Sigmoid colon (tissue), 7 donors: Measurements from ENCODE around the gene PRR19. TPM values are rescaled to one million over a fixed set of nuclear protein-coding genes. Genes with fewer than 3 reads are reported as not detected.

Experiments
- DNase-seq: peaks from one replicate; pipeline ENCODE4 v3.0.0-alpha.2; 2019
- H3K27ac ChIP-seq, 4 donors: fragments of 200-600 bp; sonication (generic); one replicate each; pipeline ENCODE4 v1.5.1; 2016 to 2019; ENCODE audit warnings: mild to moderate bottlenecking in 1 of 4
- H3K27me3 ChIP-seq, 3 donors: fragments of 200-600 bp; sonication (generic); one replicate each; pipeline ENCODE4 v1.5.1; 2019; ENCODE audit warnings: mild to moderate bottlenecking in 1 of 3
- H3K36me3 ChIP-seq, 4 donors: fragments of 200-600 bp; sonication (generic); one replicate each; pipeline ENCODE4 v1.5.1; 2016 to 2019
- H3K4me1 ChIP-seq, 4 donors: fragments of 200-600 bp; sonication (generic); one replicate each; pipeline ENCODE4 v1.5.1; 2017 to 2019
- H3K4me3 ChIP-seq, 4 donors: fragments of 200-600 bp; sonication (generic); one replicate each; pipeline ENCODE4 v1.5.1; 2017 to 2019; ENCODE audit warnings: mild to moderate bottlenecking in 2 of 4, moderate library complexity in 1 of 4
- H3K9me3 ChIP-seq, 4 donors: fragments of 200-600 bp in 3 of 4; sonication (generic) in 3 of 4; one replicate each; pipeline versions ENCODE4 v1.5.1 to v1.6.1; 2013 to 2019
- CTCF ChIP-seq, 4 experiments: fragments of 450-650 bp in 3 of 4; fragments of 200-600 bp in 1 of 4; IDR thresholded peaks; one replicate each; pipeline ENCODE4 v1.5.1; 2016 to 2019; ENCODE audit warnings: antibody characterized with exemption in 4 of 4, mild to moderate bottlenecking in 3 of 4, moderate library complexity in 2 of 4
- EP300 ChIP-seq, 4 donors: sonication (generic); formaldehyde crosslinking; IDR thresholded peaks; one replicate each; pipeline ENCODE4 v1.6.1; 2017; ENCODE audit warnings: antibody characterized with exemption in 4 of 4
- POLR2A ChIP-seq, 2 donors: fragments of 450-650 bp; IDR thresholded peaks; one replicate each; pipeline ENCODE4 v1.6.1; 2016; ENCODE audit warnings: antibody characterized with exemption in 2 of 2, mild to moderate bottlenecking in 2 of 2, moderate library complexity in 2 of 2
- POLR2AphosphoS5 ChIP-seq, 4 donors: sonication (generic); formaldehyde crosslinking; IDR thresholded peaks; one replicate each; pipeline ENCODE4 v1.6.1; 2017; ENCODE audit warnings: antibody characterized with exemption in 4 of 4
- WGBS, 2 donors: extraction: QIAGEN DNeasy Blood & Tissue Kit; methylation state at CpG; one replicate each; pipeline ENCODE4 v1.1.7; 2013; 5-methylcytosine and 5-hydroxymethylcytosine counted together
- intact Hi-C: fragments of 100-400 bp; cut with DNase I; formaldehyde crosslinking; loops from one replicate; pipeline ENCODE4 v1.15.1; 2023
- polyA plus RNA-seq, 3 donors: library from polyadenylated mRNA; stranded (reverse); fragments of 200-250 nt; gene quantifications; one replicate each; pipeline ENCODE4 v1.2.3, GENCODE V29; 2013
- total RNA-seq, 4 donors: library from RNA; depleted of rRNA; stranded (reverse); fragments of >200 nt; gene quantifications; one replicate each; pipeline ENCODE4 v1.1.0, GENCODE V29; 2016
- donor health status: healthy with polysubstance abuse.
- donor health status: Bipolar disorder and iron deficiency.
- donor health status: healthy.

Gene PRR19
- total and polyA plus RNA-seq, 7 donors: 0.69 to 0.79 TPM; not detected in 5

- DNase-seq: peak; percentile 68
- no peaks in the 10 kb centered on the region for H3K9me3 ChIP-seq
- H3K4me3 ChIP-seq: no peak overlapping the region
- H3K27me3 ChIP-seq: no peaks in the 10 kb centered on the region
- peaks cover 10 to 56% (median 46%) of the 10 kb centered on the region in 4 donors for H3K36me3 ChIP-seq
- peaks cover 0 to 38% (median 36%) of the 10 kb centered on the region in 4 donors for H3K4me1 ChIP-seq
- intact Hi-C loops: no loop called here
- WGBS, 2 donors: 93 to 95% methylated on average over 30 of the region's 30 CpGs
- H3K27ac ChIP-seq: peak overlapping the region; percentile 84 to 94 (median 92)
- no peak for TF ChIP-seq POLR2A (IDR thresholded peaks at IDR 0.05)
- no peak for TF ChIP-seq EP300 (IDR thresholded peaks at IDR 0.05)
- TF ChIP-seq CTCF (IDR thresholded peaks at IDR 0.05): no peak
- no peak for TF ChIP-seq POLR2AphosphoS5 (IDR thresholded peaks at IDR 0.05)
Observed at GRCh38 chr19:42287017-42287826, 14.7 kb upstream of the PRR19 start.

GRCh38 chr19:42287827-42288107 lies 14.2 kb upstream of the PRR19 start:
- Histone ChIP-seq H3K27me3 (no peaks in the 10 kb centered on the region), H3K4me3 (no peak overlapping the region), H3K36me3 (peaks cover 10 to 61% (median 52%) of the 10 kb centered on the region in 4 donors), H3K9me3 (no peaks in the 10 kb centered on the region), H3K27ac (no peak overlapping the region), H3K4me1 (peaks cover 0 to 33% (median 31%) of the 10 kb centered on the region in 4 donors)
- intact Hi-C loops: no loop called here
- TF ChIP-seq CTCF (IDR thresholded peaks at IDR 0.05) (no peak), EP300 (IDR thresholded peaks at IDR 0.05) (no peak), POLR2A (IDR thresholded peaks at IDR 0.05) (no peak), POLR2AphosphoS5 (IDR thresholded peaks at IDR 0.05) (no peak)
- DNase-seq: no peak
- WGBS, 2 donors: 95% methylated on average over 10 of the region's 10 CpGs

GRCh38 chr19:42288387-42288786 lies 13.5 kb upstream of the PRR19 start:
- 77 to 90% methylated on average over 4 of the region's 4 CpGs for WGBS, 2 donors
- H3K4me3 ChIP-seq: no peak overlapping the region
- peaks cover 0 to 26% (median 24%) of the 10 kb centered on the region in 4 donors for H3K4me1 ChIP-seq
- H3K27me3 ChIP-seq: no peaks in the 10 kb centered on the region
- peaks cover 15 to 67% (median 58%) of the 10 kb centered on the region in 4 donors for H3K36me3 ChIP-seq
- intact Hi-C loops: no loop called here
- DNase-seq: no peak
- H3K9me3 ChIP-seq: no peaks in the 10 kb centered on the region
- no peak overlapping the region for H3K27ac ChIP-seq
- TF ChIP-seq POLR2AphosphoS5 (IDR thresholded peaks at IDR 0.05): no peak
- no peak for TF ChIP-seq POLR2A (IDR thresholded peaks at IDR 0.05)
- TF ChIP-seq EP300 (IDR thresholded peaks at IDR 0.05): no peak

- peaks cover 0 to 25% (median 24%) of the 10 kb centered on the region in 4 donors for H3K4me1 ChIP-seq
- peaks cover 22 to 74% (median 64%) of the 10 kb centered on the region in 4 donors for H3K36me3 ChIP-seq
- no peaks in the 10 kb centered on the region for H3K27me3 ChIP-seq
- no peak overlapping the region for H3K27ac ChIP-seq
- intact Hi-C loops: no loop called here
- no peak overlapping the region for H3K4me3 ChIP-seq
- no peaks in the 10 kb centered on the region for H3K9me3 ChIP-seq
- no peak for TF ChIP-seq POLR2A (IDR thresholded peaks at IDR 0.05)
- no peak for TF ChIP-seq EP300 (IDR thresholded peaks at IDR 0.05)
- no peak for TF ChIP-seq CTCF (IDR thresholded peaks at IDR 0.05)
- TF ChIP-seq POLR2AphosphoS5 (IDR thresholded peaks at IDR 0.05): no peak
- 94% methylated on average over 22 of the region's 22 CpGs for WGBS, 2 donors
- no peak for DNase-seq
Observed at GRCh38 chr19:42288881-42289555, 12.9 kb upstream of the PRR19 start.

- Histone ChIP-seq H3K27ac (no peak overlapping the region), H3K4me3 (no peak overlapping the region), H3K36me3 (peaks cover 28 to 79% (median 69%) of the 10 kb centered on the region in 4 donors), H3K27me3 (no peaks in the 10 kb centered on the region), H3K9me3 (no peaks in the 10 kb centered on the region), H3K4me1 (peaks cover 0 to 25% (median 23%) of the 10 kb centered on the region in 4 donors)
- TF ChIP-seq EP300 (IDR thresholded peaks at IDR 0.05) (no peak), POLR2AphosphoS5 (IDR thresholded peaks at IDR 0.05) (no peak), CTCF (IDR thresholded peaks at IDR 0.05) (no peak), POLR2A (IDR thresholded peaks at IDR 0.05) (no peak)
- intact Hi-C loops: loop anchor here (10.0 kb wide), 1 partner anchor 155 kb away; the partner anchor contains the start of gene POU2F2
- DNase-seq: no peak
- 91 to 92% methylated on average over 8 of the region's 8 CpGs for WGBS, 2 donors
Observed at GRCh38 chr19:42289556-42290041, 12.3 kb upstream of the PRR19 start.
